ENCODE measurements around the gene LRRC17. TPM values are rescaled to one million over a fixed set of nuclear protein-coding genes. Genes with fewer than 3 reads are reported as not detected.

The LRRC17 gene
- total RNA-seq, 1 donor from 2014 or later, result 32.0 TPM

DNA sequence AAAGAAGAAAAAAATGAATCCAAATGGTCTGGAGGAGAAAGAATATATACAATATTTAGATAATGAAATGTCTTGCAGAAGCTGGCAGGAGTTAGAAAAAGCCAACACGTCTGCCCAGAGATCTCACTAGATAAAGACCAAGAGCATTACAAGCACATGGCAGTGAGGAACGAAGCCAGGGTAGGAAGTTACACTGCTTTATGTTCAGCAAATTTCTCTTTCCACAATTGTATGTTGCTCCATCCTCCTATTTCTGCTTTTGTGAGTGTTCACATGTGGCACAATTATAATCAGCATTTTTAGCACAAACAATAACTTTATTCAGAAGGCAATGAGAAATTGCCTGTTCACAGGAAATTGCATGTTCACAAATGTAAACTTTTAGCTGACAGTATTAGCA lies 53.7 kb downstream of the LRRC17 start:
- no peak for DNase-seq (ENCODE audit: low spot score)
- Mint-ChIP-seq H3K27me3 (ENCODE audit: low read depth) (no peaks in the 10 kb centered on the region), H3K4me3 (ENCODE audit: unreplicated experiment) (no peak overlapping the region), H3K4me1 (ENCODE audit: low read depth) (peaks cover 7% of the 10 kb centered on the region), H3K36me3 (ENCODE audit: low read depth) (no peaks in the 10 kb centered on the region), H3K27ac (ENCODE audit: unreplicated experiment) (no peak overlapping the region), H3K9me3 (ENCODE audit: low read depth) (no peaks in the 10 kb centered on the region)
- no peak for TF ChIP-seq CTCF (IDR thresholded peaks at IDR 0.05)

DNA sequence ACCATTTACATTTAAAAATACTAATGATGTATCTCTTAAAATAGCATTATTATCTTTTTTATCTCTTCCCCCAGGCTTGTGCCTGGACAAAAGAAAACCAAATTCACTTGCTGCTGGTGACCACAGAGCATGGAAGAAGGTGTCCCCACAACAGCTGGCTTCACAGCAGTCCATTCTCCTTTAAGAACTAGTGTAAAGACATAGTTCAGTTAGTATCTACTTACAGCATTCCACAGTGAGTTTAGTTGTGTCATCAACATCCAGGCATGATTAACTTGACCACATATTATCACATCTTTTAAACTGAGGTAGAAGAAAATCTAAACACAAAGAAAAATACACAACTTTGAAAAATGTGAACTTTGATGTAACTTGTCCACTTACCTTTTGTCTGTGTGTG lies 55.0 kb downstream of the LRRC17 start:
- H3K27ac Mint-ChIP-seq (ENCODE audit: unreplicated experiment), result no peak overlapping the region
- H3K4me3 Mint-ChIP-seq (ENCODE audit: unreplicated experiment), result no peak overlapping the region
- no peaks in the 10 kb centered on the region for H3K9me3 Mint-ChIP-seq (ENCODE audit: low read depth)
- H3K36me3 Mint-ChIP-seq (ENCODE audit: low read depth), result no peaks in the 10 kb centered on the region
- peaks cover 7% of the 10 kb centered on the region for H3K4me1 Mint-ChIP-seq (ENCODE audit: low read depth)
- no peaks in the 10 kb centered on the region for H3K27me3 Mint-ChIP-seq (ENCODE audit: low read depth)
- no peak for DNase-seq (ENCODE audit: low spot score)
- no peak for TF ChIP-seq CTCF (IDR thresholded peaks at IDR 0.05)

DNA sequence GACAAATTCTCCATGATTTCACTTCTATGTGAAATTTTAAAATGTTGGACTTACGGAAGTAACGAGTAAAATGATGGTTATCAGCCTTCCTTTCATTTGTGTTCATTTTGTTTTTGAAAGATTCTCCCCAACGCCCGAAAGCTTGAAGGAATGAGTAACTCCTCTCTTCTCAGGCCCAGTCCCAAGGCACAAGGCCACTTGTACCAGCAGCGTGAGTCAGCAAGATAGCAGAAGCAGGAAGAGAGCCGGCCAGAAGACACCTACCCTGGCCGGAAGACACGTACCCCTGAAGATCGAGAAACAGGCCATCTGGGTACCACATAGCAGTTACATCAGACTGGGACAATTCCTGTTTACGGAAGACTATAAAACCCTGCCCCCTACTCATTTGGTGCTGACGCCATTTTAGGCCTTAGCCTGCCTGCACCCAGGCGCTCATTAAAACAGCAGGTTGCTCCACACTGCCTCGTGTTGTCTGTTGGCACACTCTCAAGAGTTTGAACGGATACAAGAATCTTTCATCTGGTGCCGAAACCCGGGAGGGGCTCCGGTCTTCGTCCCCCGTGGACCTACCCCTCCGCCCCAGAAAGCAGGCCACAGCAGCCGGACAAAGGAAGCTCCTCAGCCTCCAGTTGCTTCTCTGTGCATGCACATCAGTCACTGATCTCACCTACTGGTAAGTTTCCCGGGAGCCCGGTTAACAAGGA lies 60.4 kb downstream of the LRRC17 start:
- DNase-seq (ENCODE audit: low spot score), result no peak
- Mint-ChIP-seq H3K9me3 (ENCODE audit: low read depth) (peaks cover 2% of the 10 kb centered on the region), H3K4me3 (ENCODE audit: unreplicated experiment) (no peak overlapping the region), H3K27ac (ENCODE audit: unreplicated experiment) (peak overlapping the region; percentile 30), H3K36me3 (ENCODE audit: low read depth) (no peaks in the 10 kb centered on the region), H3K4me1 (ENCODE audit: low read depth) (peaks cover 7% of the 10 kb centered on the region), H3K27me3 (ENCODE audit: low read depth) (no peaks in the 10 kb centered on the region)
- TF ChIP-seq CTCF (IDR thresholded peaks at IDR 0.05), result no peak

GRCh38 chr7:102974366-102975236 lies 61.8 kb downstream of the LRRC17 start:
- DNase-seq (ENCODE audit: low spot score), result no peak
- H3K4me3 Mint-ChIP-seq (ENCODE audit: unreplicated experiment), result no peak overlapping the region
- H3K4me1 Mint-ChIP-seq (ENCODE audit: low read depth), result peaks cover 11% of the 10 kb centered on the region
- peaks cover 1% of the 10 kb centered on the region for H3K36me3 Mint-ChIP-seq (ENCODE audit: low read depth)
- peak; percentile 26 for TF ChIP-seq CTCF (IDR thresholded peaks at IDR 0.05)
- H3K9me3 Mint-ChIP-seq (ENCODE audit: low read depth), result peaks cover 8% of the 10 kb centered on the region
- no peaks in the 10 kb centered on the region for H3K27me3 Mint-ChIP-seq (ENCODE audit: low read depth)
- no peak overlapping the region for H3K27ac Mint-ChIP-seq (ENCODE audit: unreplicated experiment)

DNA sequence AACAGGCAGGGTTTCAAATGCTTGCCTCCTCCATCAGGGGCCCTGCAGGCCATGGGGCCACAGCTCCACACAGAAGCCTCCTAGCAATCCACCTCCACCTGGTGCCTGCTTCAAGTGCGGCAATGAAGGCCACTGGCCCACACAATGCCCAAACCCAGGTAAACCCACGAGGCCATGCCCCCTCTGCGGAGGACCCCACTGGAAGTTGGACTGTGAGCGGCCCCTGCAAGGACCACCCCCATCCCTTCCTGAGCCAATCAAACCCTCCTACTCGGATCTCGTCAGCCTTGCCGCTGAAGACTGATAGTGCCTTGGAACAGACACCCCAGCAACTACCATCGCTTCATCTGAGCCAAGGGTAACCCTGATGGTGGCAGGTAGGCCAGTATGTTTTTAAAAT lies 63.1 kb downstream of the LRRC17 start:
- H3K27me3 Mint-ChIP-seq (ENCODE audit: low read depth), result no peaks in the 10 kb centered on the region
- no peak overlapping the region for H3K4me3 Mint-ChIP-seq (ENCODE audit: unreplicated experiment)
- no peak for DNase-seq (ENCODE audit: low spot score)
- H3K36me3 Mint-ChIP-seq (ENCODE audit: low read depth), result peaks cover 1% of the 10 kb centered on the region
- no peak for TF ChIP-seq CTCF (IDR thresholded peaks at IDR 0.05)
- H3K4me1 Mint-ChIP-seq (ENCODE audit: low read depth), result peaks cover 9% of the 10 kb centered on the region
- no peak overlapping the region for H3K27ac Mint-ChIP-seq (ENCODE audit: unreplicated experiment)
- peaks cover 14% of the 10 kb centered on the region for H3K9me3 Mint-ChIP-seq (ENCODE audit: low read depth)
